Activated CD8-positive, alpha-beta T cell treated with anti-CD3 and anti-CD28 coated beads, Interleukin-2, amount 10 ng/mL, durations not matched to agents 7 days and 5 days (primary cell): ENCODE measurements around the gene VNN1. TPM values are rescaled to one million over a fixed set of nuclear protein-coding genes. Genes with fewer than 3 reads are reported as not detected.
"Not testable (repeated sequence)": the region's sequence is repeated elsewhere in the genome, so short reads cannot be mapped to it uniquely, and the experiment has no call there.

Experiments used
- ATAC-seq: fragments of 150-1000 bp; cut with Tn5 transposase; one replicate; pipeline ENCODE4 v1.10.0; 2021; ENCODE audit warnings: moderate library complexity
- CTCF ChIA-PET: fragments of 350-600 bp; sonication (Branson Sonifier 250); formaldehyde crosslinking; loops from one replicate; lab custom pipeline; 2021; ENCODE audit warnings: antibody characterized with exemption; lab: Charles Lee
- POLR2A ChIA-PET: fragments of 350-600 bp; sonication (Branson Sonifier 250); formaldehyde crosslinking; loops from one replicate; lab custom pipeline; 2021; ENCODE audit warnings: antibody characterized with exemption; lab: Charles Lee
- DNase-seq: peaks from one replicate; pipeline ENCODE4 v3.0.0-alpha.2; 2020
- H3K27ac Mint-ChIP-seq: one replicate; pipeline ENCODE4 v1.8.0; 2021; ENCODE audit warnings: mild to moderate bottlenecking, mixed read lengths
- H3K27me3 Mint-ChIP-seq: one replicate; pipeline ENCODE4 v1.8.0; 2021; ENCODE audit warnings: low read depth, mixed read lengths
- H3K36me3 Mint-ChIP-seq: one replicate; pipeline ENCODE4 v1.8.0; 2021; ENCODE audit warnings: low read depth, mixed read lengths
- H3K4me1 Mint-ChIP-seq: one replicate; pipeline ENCODE4 v1.8.0; 2021; ENCODE audit warnings: low read depth, mixed read lengths
- H3K4me3 Mint-ChIP-seq: one replicate; pipeline ENCODE4 v1.8.0; 2021; ENCODE audit warnings: mild to moderate bottlenecking, mixed read lengths
- H3K9me3 Mint-ChIP-seq: one replicate; pipeline ENCODE4 v1.8.0; 2022; ENCODE audit warnings: mixed read lengths; ENCODE audit not compliant: insufficient read depth
- total RNA-seq, 2 experiments: library from RNA; stranded (reverse); gene quantifications; one replicate each; pipeline ENCODE4 v1.2.3, GENCODE V29; 2021

VNN1 gene
- total RNA-seq, 2 experiments from 2014 or later, result not detected

DNA sequence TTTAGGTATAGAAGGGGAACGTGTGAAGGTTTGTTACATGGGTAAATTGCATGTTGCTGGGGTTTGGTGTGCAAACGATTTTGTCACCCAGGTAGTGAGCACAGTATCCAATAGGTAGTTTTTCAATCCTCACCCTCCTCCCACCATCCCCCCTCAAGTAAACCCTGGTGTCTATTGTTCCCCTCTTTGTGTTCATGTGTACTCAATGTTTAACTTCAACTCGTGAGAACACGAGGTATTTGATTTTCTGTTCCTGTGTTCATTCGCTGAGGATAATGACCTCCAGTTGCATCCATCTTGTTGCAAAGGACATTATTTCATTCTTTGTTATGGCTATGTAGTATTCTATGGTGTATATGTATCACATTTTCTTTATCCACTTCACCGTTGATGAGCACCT, 11.6 kb upstream of the VNN1 start:
- DNase-seq (no peak), ATAC-seq (no peak)
- H3K27me3 Mint-ChIP-seq, result no peaks in the 10 kb centered on the region
- H3K4me1 Mint-ChIP-seq, result peaks cover 19% of the 10 kb centered on the region
- H3K9me3 Mint-ChIP-seq, result no peaks in the 10 kb centered on the region
- no peak overlapping the region for H3K27ac Mint-ChIP-seq
- ChIA-PET POLR2A (no interaction called here), CTCF (interaction anchor here (1.3 kb wide), 1 partner anchor 19 kb away, joined by 3 read pairs; no protein-coding TSS in a partner anchor)
- H3K4me3 Mint-ChIP-seq, result no peak overlapping the region
- H3K36me3 Mint-ChIP-seq, result peaks cover 3% of the 10 kb centered on the region

DNA sequence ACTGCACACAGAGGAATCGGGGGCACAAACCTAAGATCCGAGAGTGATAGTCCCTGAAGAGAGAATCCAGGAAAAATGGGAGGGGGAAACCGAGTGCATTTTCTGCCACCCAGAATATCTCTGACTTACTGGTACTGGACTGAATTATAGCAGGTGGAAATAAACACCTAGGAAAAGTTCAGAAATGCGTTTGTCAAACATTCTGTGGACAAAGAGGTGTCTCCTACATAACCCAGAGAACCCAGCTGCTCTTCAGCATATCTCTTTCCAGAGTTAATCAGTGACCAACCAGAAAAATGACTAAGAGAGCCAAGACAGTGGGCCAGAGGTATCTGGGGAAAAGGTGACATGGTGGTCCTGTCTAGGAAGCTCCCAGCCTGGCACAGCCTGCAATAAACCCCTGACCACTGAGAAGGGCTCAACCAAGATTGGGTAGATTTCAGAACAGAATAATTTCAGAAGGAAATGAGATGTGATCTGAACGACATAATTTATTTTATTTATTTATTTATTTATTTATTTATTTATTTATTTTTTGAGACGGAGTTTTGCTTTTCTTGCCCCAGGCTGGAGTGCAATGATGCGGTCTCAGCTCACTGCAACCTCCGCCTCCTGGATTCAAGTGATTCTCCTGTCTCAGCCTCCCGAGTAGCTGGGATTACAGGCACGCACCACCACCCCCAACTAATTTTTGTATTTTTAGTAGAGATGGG, 6.0 kb upstream of the VNN1 start:
- Mint-ChIP-seq H3K4me1 (no peaks in the 10 kb centered on the region), H3K36me3 (no peaks in the 10 kb centered on the region), H3K4me3 (no peak overlapping the region), H3K27ac (no peak overlapping the region), H3K27me3 (peaks cover 2% of the 10 kb centered on the region), H3K9me3 (no peaks in the 10 kb centered on the region)
- ChIA-PET CTCF (no interaction called here), POLR2A (no interaction called here)
- ATAC-seq, result no peak
- no peak for DNase-seq

- DNase-seq (no peak), ATAC-seq (no peak)
- peaks cover 16% of the 10 kb centered on the region for H3K27me3 Mint-ChIP-seq
- no peaks in the 10 kb centered on the region for H3K36me3 Mint-ChIP-seq
- no peak overlapping the region for H3K27ac Mint-ChIP-seq
- no peaks in the 10 kb centered on the region for H3K9me3 Mint-ChIP-seq
- ChIA-PET POLR2A (no interaction called here), CTCF (no interaction called here)
- no peaks in the 10 kb centered on the region for H3K4me1 Mint-ChIP-seq
- H3K4me3 Mint-ChIP-seq, result no peak overlapping the region
Observed at GRCh38 chr6:132715881-132716637, 2.2 kb upstream of the VNN1 start.

GRCh38 chr6:132715204-132715603, 1.3 kb upstream of the VNN1 start:
- Mint-ChIP-seq H3K9me3 (no peaks in the 10 kb centered on the region), H3K36me3 (no peaks in the 10 kb centered on the region), H3K27me3 (peaks cover 18% of the 10 kb centered on the region), H3K4me3 (no peak overlapping the region), H3K27ac (no peak overlapping the region), H3K4me1 (no peaks in the 10 kb centered on the region)
- DNase-seq (no peak), ATAC-seq (no peak)
- ChIA-PET POLR2A (no interaction called here), CTCF (no interaction called here)

DNA sequence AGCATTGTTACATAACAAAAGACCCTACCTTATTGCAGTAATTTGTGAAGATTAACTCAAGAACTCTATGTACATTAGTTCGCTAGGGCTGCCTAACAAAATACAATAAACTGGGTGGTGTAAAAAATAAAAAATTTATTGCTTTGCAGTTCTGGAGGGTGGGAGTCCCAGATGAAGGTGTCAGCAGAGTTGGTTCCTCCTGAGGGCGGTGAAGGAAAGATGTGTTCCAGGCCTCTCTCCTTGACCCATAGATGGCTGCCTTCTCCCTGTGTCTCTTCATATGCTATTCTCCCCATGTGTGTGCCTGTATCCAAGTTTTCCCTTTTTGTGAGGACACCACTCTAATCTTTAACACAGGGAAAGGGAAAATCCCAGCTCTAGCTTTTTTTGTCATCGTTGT, 305 bp upstream of the VNN1 start:
- Mint-ChIP-seq H3K9me3 (no peaks in the 10 kb centered on the region), H3K27ac (no peak overlapping the region), H3K4me1 (no peaks in the 10 kb centered on the region), H3K36me3 (no peaks in the 10 kb centered on the region), H3K4me3 (no peak overlapping the region), H3K27me3 (peaks cover 18% of the 10 kb centered on the region)
- ChIA-PET CTCF (no interaction called here), POLR2A (no interaction called here)
- no peak for DNase-seq
- ATAC-seq, result no peak

- POLR2A ChIA-PET, result no interaction called here
- CTCF ChIA-PET, result interaction anchor here (0.7 to 1.1 kb wide), 2 partner anchors 42 to 53 kb away, joined by 3 to 7 read pairs; no protein-coding TSS in a partner anchor
- Mint-ChIP-seq H3K4me1 (no peaks in the 10 kb centered on the region), H3K27ac (no peak overlapping the region), H3K36me3 (no peaks in the 10 kb centered on the region), H3K4me3 (no peak overlapping the region), H3K27me3 (peaks cover 27% of the 10 kb centered on the region), H3K9me3 (no peaks in the 10 kb centered on the region)
- ATAC-seq, result no peak
- DNase-seq, result no peak
Observed at GRCh38 chr6:132712366-132712765, 1.5 kb downstream of the VNN1 start.

DNA sequence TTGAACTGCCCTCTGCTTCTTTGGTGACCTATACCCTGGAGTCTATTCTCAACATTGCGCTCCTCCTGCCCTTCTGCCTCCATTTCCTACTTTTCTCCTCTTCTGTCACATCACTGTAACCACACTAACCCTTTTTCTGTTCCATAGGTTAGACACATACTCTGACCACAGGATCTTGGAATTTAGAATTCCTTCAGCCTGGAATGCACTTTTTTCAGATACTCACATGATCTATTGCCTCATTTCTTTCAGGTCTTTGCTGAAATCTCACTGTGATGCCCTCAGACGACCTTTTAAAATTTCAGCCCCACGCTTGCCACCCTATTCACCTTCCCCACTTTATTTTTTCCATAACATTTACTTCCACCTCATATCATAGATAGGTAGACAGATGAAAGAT, 5.1 kb downstream of the VNN1 start:
- H3K27me3 Mint-ChIP-seq, result peaks cover 46% of the 10 kb centered on the region
- POLR2A ChIA-PET, result no interaction called here

GRCh38 chr6:132708002-132708401, 5.9 kb downstream of the VNN1 start:
- DNase-seq, result no peak
- POLR2A ChIA-PET, result no interaction called here
- peaks cover 12% of the 10 kb centered on the region for H3K9me3 Mint-ChIP-seq
- ATAC-seq, result no peak
- H3K36me3 Mint-ChIP-seq, result no peaks in the 10 kb centered on the region
- no peaks in the 10 kb centered on the region for H3K4me1 Mint-ChIP-seq
- no peak overlapping the region for H3K27ac Mint-ChIP-seq
- CTCF ChIA-PET, result no interaction called here
- peaks cover 47% of the 10 kb centered on the region for H3K27me3 Mint-ChIP-seq
- H3K4me3 Mint-ChIP-seq, result no peak overlapping the region

More for the DNA sequence above, 5.1 kb downstream of the VNN1 start:
- Mint-ChIP-seq H3K9me3 (peaks cover 12% of the 10 kb centered on the region), H3K4me3 (no peak overlapping the region), H3K27ac (no peak overlapping the region), H3K4me1 (no peaks in the 10 kb centered on the region), H3K36me3 (no peaks in the 10 kb centered on the region)
- DNase-seq, result no peak
- CTCF ChIA-PET, result no interaction called here
- ATAC-seq, result no peak

DNA sequence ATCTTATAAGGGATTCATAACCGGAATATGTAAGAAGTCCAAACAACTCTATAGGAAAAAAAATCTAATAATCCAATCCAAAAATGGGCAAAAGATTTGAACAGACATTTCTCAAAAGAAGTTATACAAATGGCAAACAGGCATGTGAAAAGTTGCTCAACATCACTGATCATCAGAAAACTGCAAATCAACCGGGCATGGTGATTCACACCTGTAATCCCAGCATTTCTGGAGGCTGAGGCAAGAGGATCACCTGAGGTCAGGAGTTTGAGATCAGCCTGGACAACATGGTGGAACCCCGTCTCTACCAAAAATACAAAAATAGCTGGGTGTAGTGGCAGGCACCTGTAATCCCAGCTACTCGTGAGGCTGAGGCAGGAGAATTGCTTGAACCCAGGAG, 7.1 kb downstream of the VNN1 start:
- Mint-ChIP-seq H3K27me3 (peaks cover 49% of the 10 kb centered on the region), H3K9me3 (peaks cover 12% of the 10 kb centered on the region)
- DNase-seq, POLR2A ChIA-PET, H3K4me3 Mint-ChIP-seq, H3K4me1 Mint-ChIP-seq, ATAC-seq, H3K36me3 Mint-ChIP-seq, H3K27ac Mint-ChIP-seq: not testable (repeated sequence)
- CTCF ChIA-PET, result interaction anchor here (1.1 kb wide), 1 partner anchor 18 kb away, joined by 3 read pairs; no protein-coding TSS in a partner anchor

- Mint-ChIP-seq H3K4me3 (no peak overlapping the region), H3K27me3 (peaks cover 49% of the 10 kb centered on the region), H3K36me3 (no peaks in the 10 kb centered on the region), H3K4me1 (no peaks in the 10 kb centered on the region), H3K9me3 (peaks cover 12% of the 10 kb centered on the region), H3K27ac (no peak overlapping the region)
- ChIA-PET POLR2A (no interaction called here), CTCF (no interaction called here)
- DNase-seq (no peak), ATAC-seq (no peak)
Observed at GRCh38 chr6:132703936-132704335, 9.9 kb downstream of the VNN1 start.

DNA sequence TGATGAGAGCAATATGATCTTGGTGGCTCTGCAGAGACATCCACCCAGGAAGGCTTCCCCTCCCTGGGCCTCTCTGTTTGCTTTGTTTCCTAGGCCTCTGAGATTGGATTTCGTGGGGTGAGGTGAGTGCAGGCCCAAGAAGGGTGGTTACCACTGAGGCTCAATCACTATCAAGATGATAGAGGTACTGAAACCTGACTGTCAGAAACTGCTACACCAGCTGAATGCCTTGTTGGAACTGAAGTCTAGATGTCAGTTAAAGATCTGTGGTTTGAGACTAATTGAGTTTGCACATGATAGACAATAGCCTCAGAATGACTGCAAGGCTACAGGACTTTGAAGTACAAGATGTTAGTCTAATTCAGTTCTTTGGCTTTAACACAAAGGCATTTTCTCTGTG, 15.2 kb downstream of the VNN1 start:
- H3K4me1 Mint-ChIP-seq, result no peaks in the 10 kb centered on the region
- CTCF ChIA-PET, result no interaction called here
- peaks cover 10% of the 10 kb centered on the region for H3K9me3 Mint-ChIP-seq
- H3K36me3 Mint-ChIP-seq, result peaks cover 3% of the 10 kb centered on the region
- DNase-seq (no peak), ATAC-seq (no peak)
- no peak overlapping the region for H3K27ac Mint-ChIP-seq
- peaks cover 20% of the 10 kb centered on the region for H3K27me3 Mint-ChIP-seq
- no peak overlapping the region for H3K4me3 Mint-ChIP-seq
- POLR2A ChIA-PET, result no interaction called here

GRCh38 chr6:132695773-132696172, 18.1 kb downstream of the VNN1 start:
- H3K27ac Mint-ChIP-seq, result no peak overlapping the region
- H3K4me3 Mint-ChIP-seq, result no peak overlapping the region
- ChIA-PET CTCF (no interaction called here), POLR2A (no interaction called here)
- no peak for DNase-seq
- peaks cover 3% of the 10 kb centered on the region for H3K36me3 Mint-ChIP-seq
- H3K4me1 Mint-ChIP-seq, result no peaks in the 10 kb centered on the region
- ATAC-seq, result no peak
- H3K9me3 Mint-ChIP-seq, result peaks cover 10% of the 10 kb centered on the region
- peaks cover 13% of the 10 kb centered on the region for H3K27me3 Mint-ChIP-seq
